Hepatocyte (in vitro differentiated cells): ENCODE measurements around the gene LIPC. TPM values are rescaled to one million over a fixed set of nuclear protein-coding genes. Genes with fewer than 3 reads are reported as not detected.

Source experiments
- DNase-seq: peaks from one replicate; pipeline ENCODE4 v3.0.0-alpha.2; 2016; ENCODE audit warnings: low spot score
- H2AFZ ChIP-seq: fragments of 200-600 bp; sonication (generic); 2 replicates; pipeline ENCODE4 v1.6.0; 2016; ENCODE audit warnings: antibody characterized with exemption, mild to moderate bottlenecking
- H3K27ac ChIP-seq: fragments of 200-600 bp; sonication (generic); 2 replicates; pipeline ENCODE4 v1.5.1; 2016; ENCODE audit warnings: mild to moderate bottlenecking
- H3K27me3 ChIP-seq: fragments of 200-600 bp; sonication (generic); 2 replicates; pipeline ENCODE4 v1.6.1; 2016
- H3K36me3 ChIP-seq: fragments of 200-600 bp; sonication (generic); replicated peaks from 2 replicates; pipeline ENCODE4 v1.5.1; 2016; ENCODE audit warnings: low read depth; ENCODE audit not compliant: insufficient read depth
- H3K4me1 ChIP-seq: fragments of 200-600 bp; sonication (generic); 2 replicates; pipeline ENCODE4 v1.5.1; 2016; ENCODE audit warnings: mild to moderate bottlenecking, moderate library complexity; ENCODE audit not compliant: insufficient read depth
- H3K4me2 ChIP-seq: fragments of 200-600 bp; sonication (generic); 2 replicates; pipeline ENCODE4 v1.6.0; 2016
- H3K4me3 ChIP-seq: fragments of 200-600 bp; sonication (generic); 2 replicates; pipeline ENCODE4 v1.5.1; 2016; ENCODE audit warnings: mild to moderate bottlenecking
- H3K79me2 ChIP-seq: fragments of 200-600 bp; sonication (generic); 2 replicates; pipeline ENCODE4 v1.6.0; 2017; ENCODE audit warnings: mild to moderate bottlenecking
- H3K9me2 ChIP-seq: fragments of 200-600 bp; sonication (generic); replicated peaks from 2 replicates; pipeline ENCODE4 v1.6.0; 2017; ENCODE audit warnings: mild to moderate bottlenecking; ENCODE audit not compliant: insufficient read depth
- H3K9me3 ChIP-seq: fragments of 200-600 bp; sonication (generic); 2 replicates; pipeline ENCODE4 v1.5.1; 2016; ENCODE audit warnings: low read depth, mild to moderate bottlenecking
- H4K20me1 ChIP-seq: fragments of 200-600 bp; sonication (generic); 2 replicates; pipeline ENCODE4 v1.6.0; 2016; ENCODE audit warnings: mild to moderate bottlenecking; ENCODE audit not compliant: insufficient read depth, poor library complexity, severe bottlenecking
- EZH2 ChIP-seq: fragments of 200-600 bp; sonication (generic); IDR thresholded peaks from 2 replicates; pipeline ENCODE4 v1.6.1; 2016; ENCODE audit warnings: antibody characterized with exemption, mild to moderate bottlenecking, borderline replicate concordance
- EZH2phosphoT487 ChIP-seq: fragments of 200-600 bp; sonication (generic); IDR thresholded peaks from one replicate; pipeline ENCODE4 v1.6.1; 2018; ENCODE audit warnings: antibody characterized with exemption, mild to moderate bottlenecking, low read depth, moderate library complexity; ENCODE audit not compliant: unreplicated experiment, severe bottlenecking
- WGBS: methylation state at CpG from one replicate; pipeline ENCODE4 v1.1.6; 2016; ENCODE audit warnings: low lambda C conversion rate; ENCODE audit errors: missing lambda C conversion rate; 5-methylcytosine and 5-hydroxymethylcytosine counted together
- polyA plus RNA-seq: library from polyadenylated mRNA; unstranded; fragments of >200 nt; fragmentation: Nextera tagmentation; extraction: Ambion mirVana; gene quantifications from 2 replicates; pipeline ENCODE4 v1.2.1, GENCODE V29; 2016
- total RNA-seq: library from RNA; depleted of rRNA; stranded (reverse); fragments of >200 nt; gene quantifications from 2 replicates; pipeline ENCODE4 v1.2.3, GENCODE V29; 2014
- TF ChIP-seq, protein P1 (sequence below): fragments of 200-600 bp; sonication (generic); IDR thresholded peaks from 2 replicates; pipeline ENCODE4 v1.5.1; 2016; ENCODE audit warnings: antibody characterized with exemption, mild to moderate bottlenecking; ENCODE audit not compliant: poor library complexity

LIPC gene
- total and polyA plus RNA-seq, 2 experiments from 2014 or later = 37.0 to 64.8 TPM

DNA sequence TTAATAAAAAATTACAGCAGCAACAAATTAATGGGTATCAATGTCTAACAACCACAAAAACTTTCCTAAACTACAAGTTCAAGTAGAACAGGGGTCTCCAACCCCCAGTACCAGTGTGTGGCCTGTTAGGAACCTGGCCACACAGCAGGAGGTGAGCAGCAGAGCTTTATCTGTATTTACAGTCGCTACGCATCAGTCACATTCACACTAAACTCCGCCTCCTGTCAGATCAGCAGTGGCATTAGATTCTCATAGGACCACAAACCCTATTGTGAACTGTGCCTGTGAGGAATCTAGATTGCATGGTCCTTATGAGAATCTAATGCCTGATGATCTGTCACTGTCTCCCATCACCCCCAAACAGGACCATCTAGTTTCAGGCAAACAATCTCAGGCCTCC is 18.5 kb upstream of the LIPC start:
- Histone ChIP-seq H3K4me1 (no peaks in the 10 kb centered on the region), H3K27me3 (no peaks in the 10 kb centered on the region), H3K79me2 (no peaks in the 10 kb centered on the region), H4K20me1 (no peaks in the 10 kb centered on the region), H3K4me3 (no peak overlapping the region), H3K9me2 (no peaks in the 10 kb centered on the region), H3K4me2 (no peak overlapping the region), H3K9me3 (no peaks in the 10 kb centered on the region), H3K36me3 (no peaks in the 10 kb centered on the region), H2AFZ (no peak overlapping the region), H3K27ac (no peak overlapping the region)
- WGBS = 97% methylated on average over 3 of the region's 3 CpGs
- TF ChIP-seq, protein P1, sequence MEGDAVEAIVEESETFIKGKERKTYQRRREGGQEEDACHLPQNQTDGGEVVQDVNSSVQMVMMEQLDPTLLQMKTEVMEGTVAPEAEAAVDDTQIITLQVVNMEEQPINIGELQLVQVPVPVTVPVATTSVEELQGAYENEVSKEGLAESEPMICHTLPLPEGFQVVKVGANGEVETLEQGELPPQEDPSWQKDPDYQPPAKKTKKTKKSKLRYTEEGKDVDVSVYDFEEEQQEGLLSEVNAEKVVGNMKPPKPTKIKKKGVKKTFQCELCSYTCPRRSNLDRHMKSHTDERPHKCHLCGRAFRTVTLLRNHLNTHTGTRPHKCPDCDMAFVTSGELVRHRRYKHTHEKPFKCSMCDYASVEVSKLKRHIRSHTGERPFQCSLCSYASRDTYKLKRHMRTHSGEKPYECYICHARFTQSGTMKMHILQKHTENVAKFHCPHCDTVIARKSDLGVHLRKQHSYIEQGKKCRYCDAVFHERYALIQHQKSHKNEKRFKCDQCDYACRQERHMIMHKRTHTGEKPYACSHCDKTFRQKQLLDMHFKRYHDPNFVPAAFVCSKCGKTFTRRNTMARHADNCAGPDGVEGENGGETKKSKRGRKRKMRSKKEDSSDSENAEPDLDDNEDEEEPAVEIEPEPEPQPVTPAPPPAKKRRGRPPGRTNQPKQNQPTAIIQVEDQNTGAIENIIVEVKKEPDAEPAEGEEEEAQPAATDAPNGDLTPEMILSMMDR = no peak
- no peak for TF ChIP-seq EZH2
- TF ChIP-seq EZH2phosphoT487 = no peak
- no peak for DNase-seq

DNA sequence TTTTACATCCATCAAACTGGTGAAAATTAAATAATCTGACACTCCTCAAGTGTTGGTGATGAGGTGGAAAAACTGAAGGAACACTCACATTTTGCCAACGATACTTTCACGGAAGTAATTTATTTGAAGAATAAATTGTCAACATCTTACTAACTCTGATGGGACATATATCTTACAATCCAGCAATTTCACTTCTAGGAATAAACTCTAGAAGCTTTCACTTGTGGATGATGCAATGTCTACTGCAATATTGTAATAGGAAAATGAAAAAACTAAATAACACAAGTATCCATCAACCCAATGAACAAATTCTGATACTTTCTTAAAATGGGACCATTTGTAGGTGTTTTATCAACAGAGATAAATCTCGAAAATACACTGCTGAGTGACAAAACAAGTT is 16.2 kb upstream of the LIPC start:
- Histone ChIP-seq H3K4me2 (no peak overlapping the region), H3K79me2 (no peaks in the 10 kb centered on the region), H4K20me1 (no peaks in the 10 kb centered on the region), H3K4me1 (no peaks in the 10 kb centered on the region), H2AFZ (no peak overlapping the region), H3K36me3 (no peaks in the 10 kb centered on the region), H3K9me2 (no peaks in the 10 kb centered on the region), H3K27me3 (no peaks in the 10 kb centered on the region), H3K27ac (no peak overlapping the region), H3K4me3 (no peak overlapping the region), H3K9me3 (no peaks in the 10 kb centered on the region)
- DNase-seq = no peak
- TF ChIP-seq EZH2 (no peak), EZH2phosphoT487 (no peak)
- TF ChIP-seq, protein P1 = no peak
- 90% methylated on average over 3 of the region's 3 CpGs for WGBS

DNA sequence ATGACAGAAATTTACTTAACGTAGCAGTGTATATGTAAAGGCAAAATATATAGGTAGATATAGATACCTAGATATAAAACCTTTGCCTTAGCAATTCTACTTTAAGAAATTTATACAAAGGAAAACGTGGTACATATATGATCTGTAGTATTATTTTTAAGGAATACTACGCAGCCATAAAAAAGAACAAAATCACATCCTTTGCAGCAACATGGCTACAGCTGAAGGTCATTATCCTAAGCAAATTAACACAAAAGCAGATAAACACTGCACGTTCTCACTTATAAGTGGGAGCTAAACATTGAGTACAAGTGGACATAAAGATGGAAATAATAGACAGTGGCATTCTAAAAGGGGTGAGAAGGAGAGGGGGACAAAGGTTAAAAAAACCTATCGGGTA is 14.8 kb upstream of the LIPC start:
- H3K4me2 ChIP-seq = no peak overlapping the region
- H3K4me1 ChIP-seq = no peaks in the 10 kb centered on the region
- no peaks in the 10 kb centered on the region for H3K79me2 ChIP-seq
- no peaks in the 10 kb centered on the region for H3K27me3 ChIP-seq
- H2AFZ ChIP-seq = no peak overlapping the region
- no peak for DNase-seq
- H3K4me3 ChIP-seq = no peak overlapping the region
- H4K20me1 ChIP-seq = no peaks in the 10 kb centered on the region
- no peaks in the 10 kb centered on the region for H3K9me2 ChIP-seq
- TF ChIP-seq, protein P1 = no peak
- TF ChIP-seq EZH2phosphoT487 (no peak), EZH2 (no peak)
- WGBS = 94% methylated on average over 5 of the region's 5 CpGs
- H3K36me3 ChIP-seq = no peaks in the 10 kb centered on the region
- no peak overlapping the region for H3K27ac ChIP-seq
- H3K9me3 ChIP-seq = no peaks in the 10 kb centered on the region

DNA sequence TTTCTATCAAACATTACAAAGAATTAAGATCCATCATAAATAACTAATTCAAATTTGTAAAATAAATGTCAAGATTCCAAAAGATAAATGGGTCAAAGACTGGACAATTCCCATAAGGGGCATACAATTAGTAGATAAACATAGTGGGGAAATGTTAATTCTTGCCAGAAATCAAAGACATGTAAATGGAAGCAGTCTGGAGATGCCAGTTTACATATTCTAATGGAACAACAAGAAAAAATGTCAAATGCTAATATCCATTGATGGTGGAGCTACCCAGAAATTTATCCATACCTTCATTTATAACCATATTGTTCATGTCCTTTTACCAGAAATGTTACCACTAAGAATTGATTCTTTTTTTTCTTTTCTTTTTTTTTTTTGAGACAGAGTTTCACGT is 13.7 kb upstream of the LIPC start:
- Histone ChIP-seq H2AFZ (no peak overlapping the region), H3K4me3 (no peak overlapping the region), H3K9me3 (no peaks in the 10 kb centered on the region), H3K4me1 (no peaks in the 10 kb centered on the region), H3K9me2 (no peaks in the 10 kb centered on the region), H3K27ac (no peak overlapping the region), H3K4me2 (no peak overlapping the region), H3K36me3 (no peaks in the 10 kb centered on the region), H3K79me2 (no peaks in the 10 kb centered on the region), H3K27me3 (no peaks in the 10 kb centered on the region), H4K20me1 (no peaks in the 10 kb centered on the region)
- TF ChIP-seq EZH2phosphoT487 = no peak
- no peak for TF ChIP-seq EZH2
- TF ChIP-seq, protein P1 = no peak
- WGBS = 77% methylated on average over 1 of the region's 1 CpG
- no peak for DNase-seq
